Keratinocyte (primary cell): Measurements from ENCODE around the gene CREB3L2.

ENCODE experiments used
- CTCF ChIP-seq, 3 experiments: IDR thresholded peaks in 1 of 3; conservative IDR thresholded peaks in 1 of 3; optimal IDR thresholded peaks in 1 of 3; 2 replicates in 2 of 3; 3 replicates in 1 of 3; pipeline versions ENCODE3 to v1.5.1; 2011; ENCODE audit warnings: low read length in 3 of 3, mild to moderate bottlenecking in 3 of 3, moderate library complexity in 2 of 3, control low read depth in 1 of 3, inconsistent platforms in 1 of 3; ENCODE audit not compliant: insufficient read depth in 2 of 3; ENCODE audit errors: extremely low read depth in 1 of 3
- EZH2 ChIP-seq: IDR thresholded peaks from one replicate; pipeline ENCODE4 v1.6.1; 2012; ENCODE audit warnings: inconsistent platforms, mild to moderate bottlenecking, low read length, moderate library complexity

GRCh38 chr7:137950967-137951366, 50.9 kb downstream of the CREB3L2 start:
- no peak for TF ChIP-seq EZH2
- no peak for TF ChIP-seq CTCF (optimal IDR thresholded peaks at IDR 0.05 in 1 of 3, IDR thresholded peaks at IDR 0.05 in 1 of 3, conservative IDR thresholded peaks at IDR 0.05 in 1 of 3; ENCODE audit: extremely low read depth in 1 of 3, insufficient read depth in 2 of 3, low read length in 3 of 3)
